HL-60 (cell line): ENCODE data around the gene CA4.

Experiments
- POLR2AphosphoS5 ChIP-seq: IDR thresholded peaks from 2 replicates; pipeline ENCODE4 v1.6.1; 2012; ENCODE audit warnings: low read depth
- SPI1 ChIP-seq: IDR thresholded peaks from 2 replicates; pipeline ENCODE4 v1.6.1; 2012; ENCODE audit warnings: low read depth, mild to moderate bottlenecking, borderline replicate concordance
- TF ChIP-seq, protein P1 (sequence below): IDR thresholded peaks from one replicate; pipeline ENCODE4 v1.5.1; 2011; ENCODE audit warnings: low read length, control low read depth, inconsistent platforms; ENCODE audit not compliant: insufficient read depth

DNA sequence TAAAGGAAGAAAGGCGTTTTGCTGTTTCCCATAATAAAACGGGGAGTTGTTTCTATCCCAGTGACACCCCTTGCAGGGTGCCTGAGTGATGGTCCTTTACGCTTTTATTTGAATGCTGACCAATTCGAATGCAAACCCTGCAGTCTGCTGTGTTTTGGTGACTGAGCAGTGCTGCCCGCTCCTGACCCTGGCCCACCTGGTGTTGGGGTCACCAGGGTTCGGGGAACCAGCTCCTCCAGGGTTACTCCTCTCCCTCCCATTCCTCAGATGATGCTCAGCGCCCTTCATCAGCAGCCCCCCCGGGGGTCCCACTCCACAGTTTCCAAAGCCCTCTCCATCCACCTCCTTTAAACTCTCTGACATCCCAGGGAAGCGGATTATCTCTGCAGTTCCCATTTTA is 6.0 kb downstream of the CA4 start:
- TF ChIP-seq, protein P1, sequence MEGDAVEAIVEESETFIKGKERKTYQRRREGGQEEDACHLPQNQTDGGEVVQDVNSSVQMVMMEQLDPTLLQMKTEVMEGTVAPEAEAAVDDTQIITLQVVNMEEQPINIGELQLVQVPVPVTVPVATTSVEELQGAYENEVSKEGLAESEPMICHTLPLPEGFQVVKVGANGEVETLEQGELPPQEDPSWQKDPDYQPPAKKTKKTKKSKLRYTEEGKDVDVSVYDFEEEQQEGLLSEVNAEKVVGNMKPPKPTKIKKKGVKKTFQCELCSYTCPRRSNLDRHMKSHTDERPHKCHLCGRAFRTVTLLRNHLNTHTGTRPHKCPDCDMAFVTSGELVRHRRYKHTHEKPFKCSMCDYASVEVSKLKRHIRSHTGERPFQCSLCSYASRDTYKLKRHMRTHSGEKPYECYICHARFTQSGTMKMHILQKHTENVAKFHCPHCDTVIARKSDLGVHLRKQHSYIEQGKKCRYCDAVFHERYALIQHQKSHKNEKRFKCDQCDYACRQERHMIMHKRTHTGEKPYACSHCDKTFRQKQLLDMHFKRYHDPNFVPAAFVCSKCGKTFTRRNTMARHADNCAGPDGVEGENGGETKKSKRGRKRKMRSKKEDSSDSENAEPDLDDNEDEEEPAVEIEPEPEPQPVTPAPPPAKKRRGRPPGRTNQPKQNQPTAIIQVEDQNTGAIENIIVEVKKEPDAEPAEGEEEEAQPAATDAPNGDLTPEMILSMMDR, result no peak
- TF ChIP-seq POLR2AphosphoS5 (no peak), SPI1 (no peak)
